Ovary (tissue), 3 donors: ENCODE data around the gene SLFN11.

Experiments used
- EP300 ChIP-seq: sonication (generic); formaldehyde crosslinking; IDR thresholded peaks from one replicate; pipeline ENCODE4 v1.6.1; 2017; ENCODE audit warnings: antibody characterized with exemption
- POLR2A ChIP-seq: fragments of 450-650 bp; IDR thresholded peaks from one replicate; pipeline ENCODE4 v1.6.1; 2017; ENCODE audit warnings: antibody characterized with exemption, mild to moderate bottlenecking, moderate library complexity
- TF ChIP-seq, protein P1 (sequence below), 3 donors: fragments of 450-650 bp in 2 of 3; fragments of 200-600 bp in 1 of 3; IDR thresholded peaks; one replicate each; pipeline versions ENCODE4 v1.5.1 to v1.8.0; 2016 to 2022; ENCODE audit warnings: antibody characterized with exemption in 3 of 3, mild to moderate bottlenecking in 1 of 3
- donor health status: DM: no; HTN: no; CAD: no.

GRCh38 chr17:35345926-35346771 lies 27.3 kb downstream of the SLFN11 start:
- TF ChIP-seq, protein P1, sequence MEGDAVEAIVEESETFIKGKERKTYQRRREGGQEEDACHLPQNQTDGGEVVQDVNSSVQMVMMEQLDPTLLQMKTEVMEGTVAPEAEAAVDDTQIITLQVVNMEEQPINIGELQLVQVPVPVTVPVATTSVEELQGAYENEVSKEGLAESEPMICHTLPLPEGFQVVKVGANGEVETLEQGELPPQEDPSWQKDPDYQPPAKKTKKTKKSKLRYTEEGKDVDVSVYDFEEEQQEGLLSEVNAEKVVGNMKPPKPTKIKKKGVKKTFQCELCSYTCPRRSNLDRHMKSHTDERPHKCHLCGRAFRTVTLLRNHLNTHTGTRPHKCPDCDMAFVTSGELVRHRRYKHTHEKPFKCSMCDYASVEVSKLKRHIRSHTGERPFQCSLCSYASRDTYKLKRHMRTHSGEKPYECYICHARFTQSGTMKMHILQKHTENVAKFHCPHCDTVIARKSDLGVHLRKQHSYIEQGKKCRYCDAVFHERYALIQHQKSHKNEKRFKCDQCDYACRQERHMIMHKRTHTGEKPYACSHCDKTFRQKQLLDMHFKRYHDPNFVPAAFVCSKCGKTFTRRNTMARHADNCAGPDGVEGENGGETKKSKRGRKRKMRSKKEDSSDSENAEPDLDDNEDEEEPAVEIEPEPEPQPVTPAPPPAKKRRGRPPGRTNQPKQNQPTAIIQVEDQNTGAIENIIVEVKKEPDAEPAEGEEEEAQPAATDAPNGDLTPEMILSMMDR (IDR thresholded peaks at IDR 0.05) = peak in 1 of 3 donors; percentile 8
- TF ChIP-seq EP300 (no peak), POLR2A (no peak)
